Hindlimb muscle (tissue), 1 donor: ENCODE measurements around the gene CDC25A. TPM values are rescaled to one million over a fixed set of nuclear protein-coding genes. Genes with fewer than 3 reads are reported as not detected.
"Not testable (repeated sequence)": the region's sequence is repeated elsewhere in the genome, so short reads cannot be mapped to it uniquely, and the experiment has no call there.

Experiments used
- DNase-seq: peaks from one replicate; pipeline ENCODE4 v3.0.0-alpha.2; 2013
- polyA plus RNA-seq: library from polyadenylated mRNA; unstranded; fragments of 120-200 nt; gene quantifications from one replicate; pipeline ENCODE4 v1.2.1, GENCODE V29; 2013; ENCODE audit not compliant: insufficient read length

Gene CDC25A
- 4.0 TPM for polyA plus RNA-seq

DNA sequence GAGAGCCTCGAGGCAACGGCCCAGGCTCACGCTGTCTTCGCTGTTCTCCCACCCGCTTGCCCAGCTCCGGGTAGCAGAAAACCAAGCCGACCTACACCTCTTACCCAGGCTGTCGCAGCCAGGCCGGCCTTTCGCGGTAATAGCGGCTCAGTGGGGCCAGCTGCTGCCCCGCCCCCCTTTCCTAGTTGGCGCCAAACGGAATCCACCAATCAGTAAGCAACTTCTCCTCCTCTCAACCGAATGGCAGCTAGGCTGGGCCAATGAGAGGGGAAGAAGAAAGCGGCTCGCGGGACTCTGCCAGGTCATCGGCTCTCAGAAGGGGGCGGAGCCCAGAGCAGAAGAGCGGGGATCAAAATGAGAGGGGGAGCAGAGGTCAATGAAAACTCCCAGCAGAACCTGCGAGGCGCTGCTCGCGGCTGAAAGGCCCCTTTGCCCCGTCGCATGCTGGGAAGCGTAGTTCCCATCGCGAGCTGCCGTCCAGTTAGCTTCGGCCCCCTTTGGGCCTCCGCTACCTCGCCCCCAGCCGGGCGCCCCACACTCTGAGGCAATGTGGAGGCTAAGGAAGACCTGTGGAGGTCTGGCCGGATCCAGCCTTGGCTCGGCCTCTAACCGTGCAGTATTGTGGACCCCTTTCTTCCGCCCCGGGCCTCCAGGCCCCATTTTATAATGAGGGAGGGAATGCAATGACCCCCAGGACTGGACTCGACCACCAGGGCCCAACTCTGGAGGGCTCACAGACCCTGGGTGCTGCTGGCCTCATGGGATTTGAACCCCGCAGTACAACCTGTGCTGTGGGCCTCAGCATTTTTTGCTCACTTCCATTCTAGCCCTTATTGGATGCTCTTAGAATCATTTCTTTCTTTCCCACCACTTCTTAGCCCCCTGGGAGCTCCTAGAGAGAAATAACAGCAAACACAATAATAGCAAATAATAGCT, at the start of gene CDC25A:
Gene CDC25A (minus strand): TSS at position 152 of the 936 bp plus-strand sequence. CDS start 470 bp downstream, outside the sequence.
- DNase-seq: peak; percentile 97

DNA sequence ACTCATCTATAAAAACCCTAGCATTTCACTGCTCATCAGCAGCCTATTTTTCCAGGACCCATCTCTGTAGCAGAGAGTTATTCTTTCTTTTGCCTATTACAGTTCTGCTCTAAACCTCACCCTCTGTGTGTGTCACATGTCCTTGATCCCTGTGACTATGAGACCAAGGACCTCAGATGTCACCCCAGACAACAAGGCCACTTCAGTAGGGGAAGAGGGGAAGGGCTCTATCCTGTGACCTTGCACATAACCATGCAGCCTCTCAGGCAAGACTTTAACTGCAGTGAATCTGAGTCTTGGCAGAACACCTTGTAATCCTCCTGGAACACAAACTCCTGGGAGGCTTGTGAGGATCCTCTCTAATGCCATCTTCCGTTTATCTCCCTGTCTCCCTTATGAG, 48.3 kb upstream of the CDC25A start:
- DNase-seq: no peak

- DNase-seq: no peak
These were observed 45.3 kb upstream of the CDC25A start for GRCh38 chr3:48233542-48233941.

DNA sequence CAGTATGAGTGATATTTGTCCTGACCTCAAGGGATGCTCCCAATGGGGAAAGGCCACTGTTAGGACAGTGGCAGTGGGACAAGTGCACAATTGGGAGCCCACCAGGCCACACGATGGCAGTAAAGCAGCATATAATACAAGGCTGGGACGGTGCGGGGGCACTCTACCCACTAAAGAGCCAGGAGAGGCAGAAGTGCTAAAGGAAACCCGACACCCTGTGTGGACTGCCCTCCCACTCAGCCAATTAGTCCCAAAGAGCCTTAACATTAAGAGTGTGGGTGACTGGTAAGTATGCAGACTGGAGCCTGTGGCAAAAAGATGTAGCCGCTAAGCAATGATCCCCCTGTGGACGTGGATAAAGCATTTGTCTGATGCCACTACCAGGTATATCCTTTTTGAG, 44.5 kb upstream of the CDC25A start:
- no peak for DNase-seq

GRCh38 chr3:48232232-48232631, 44.0 kb upstream of the CDC25A start:
- DNase-seq: no peak

DNA sequence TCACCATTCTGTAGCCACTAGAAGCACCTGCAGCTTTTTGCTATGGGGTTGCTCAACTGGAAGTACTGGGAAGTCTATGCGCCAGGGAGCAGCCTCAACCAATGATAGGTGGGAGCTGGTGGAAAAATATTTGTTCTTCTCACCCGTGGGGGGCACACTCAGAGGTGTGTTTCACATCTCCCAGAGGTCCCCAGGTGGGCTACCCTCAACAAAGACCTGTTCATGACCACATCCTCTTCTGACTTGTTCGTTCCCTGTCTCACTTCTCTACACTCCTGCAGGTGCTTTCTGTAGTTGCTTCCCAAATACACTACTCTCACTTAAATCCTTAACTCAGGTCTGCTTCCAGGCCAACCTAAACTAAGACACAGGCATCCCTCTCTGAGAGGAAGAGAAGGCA, 38.7 kb upstream of the CDC25A start:
- no peak for DNase-seq

GRCh38 chr3:48225587-48225986, 37.4 kb upstream of the CDC25A start:
- no peak for DNase-seq

DNA sequence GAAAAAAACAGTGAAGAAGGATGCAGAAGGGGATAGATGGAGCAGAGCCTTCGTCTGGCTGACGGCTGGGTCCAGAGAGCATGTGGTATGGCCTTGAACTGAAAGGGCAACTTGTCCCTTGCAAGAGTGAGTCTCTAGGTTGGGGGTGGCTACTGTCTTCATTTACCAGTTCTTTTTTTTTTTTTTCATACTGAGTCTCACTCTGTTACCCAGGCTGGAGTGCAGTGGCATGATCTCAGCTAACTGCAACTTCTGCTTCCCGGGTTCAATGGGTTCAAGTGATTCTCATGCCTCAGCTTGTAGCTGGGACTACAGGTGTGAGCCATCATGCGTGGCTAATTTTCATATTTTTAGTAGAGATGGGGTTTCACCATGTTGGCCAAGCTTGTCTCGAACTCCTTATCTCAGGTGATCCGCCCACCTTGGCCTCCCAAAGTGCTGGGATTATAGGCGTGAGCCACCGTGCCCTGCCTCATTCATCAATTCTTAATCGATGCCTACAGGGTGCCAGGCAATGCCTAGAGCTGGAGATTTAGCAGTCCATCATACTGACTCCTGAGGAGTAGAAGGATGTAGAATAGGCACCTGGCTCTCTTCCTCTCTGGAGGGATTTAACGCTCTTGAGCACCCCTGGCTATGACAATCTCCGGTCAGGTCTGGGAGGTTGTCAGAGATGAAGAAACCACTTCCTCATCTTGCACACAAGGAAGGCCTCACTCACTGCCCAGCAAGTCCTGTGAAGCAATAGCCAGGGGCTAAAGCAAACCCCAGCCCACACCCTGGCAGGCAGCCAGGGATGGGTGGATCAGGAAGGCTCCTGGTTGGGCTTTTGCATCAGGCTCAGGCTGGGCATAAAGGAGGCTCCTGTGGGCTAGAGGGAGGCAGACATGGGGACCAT, 34.6 kb upstream of the CDC25A start, which contains the start of gene CAMP:
Gene CAMP (plus strand): TSS at position 880 of the 898 bp plus-strand sequence. CDS start 17 bp downstream, at position 897.
- no peak for DNase-seq

- no peak for DNase-seq
These were observed 32.5 kb upstream of the CDC25A start for GRCh38 chr3:48220746-48221145.

- DNase-seq: no peak
These were observed 31.3 kb upstream of the CDC25A start for GRCh38 chr3:48219543-48219942.

- no peak for DNase-seq
These were observed 30.3 kb upstream of the CDC25A start for GRCh38 chr3:48218537-48218936.

GRCh38 chr3:48217449-48217848, 29.2 kb upstream of the CDC25A start:
- no peak for DNase-seq

GRCh38 chr3:48215876-48216275, 27.7 kb upstream of the CDC25A start:
- no peak for DNase-seq

DNA sequence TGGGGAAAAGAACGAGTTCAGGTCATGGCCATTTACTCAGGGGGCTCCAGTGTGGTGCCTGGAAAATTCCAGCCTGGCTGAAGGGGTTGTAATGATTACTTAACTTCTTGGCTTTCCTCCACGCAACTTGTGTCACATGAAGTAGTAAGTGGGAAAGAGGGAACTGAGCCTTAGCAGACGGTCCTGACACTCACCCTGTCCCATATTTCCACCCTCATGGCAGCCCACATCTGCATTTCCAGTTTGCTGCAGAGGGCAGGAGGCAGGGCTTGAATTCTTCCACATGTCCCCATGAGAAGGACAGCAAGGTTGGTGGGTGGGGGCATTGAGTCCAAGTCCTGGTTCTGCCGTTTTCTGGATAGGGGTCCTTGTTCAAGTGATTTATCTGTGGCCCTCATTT, 27.2 kb upstream of the CDC25A start:
- DNase-seq: peak; percentile 66

GRCh38 chr3:48215019-48215418, 26.8 kb upstream of the CDC25A start:
- no peak for DNase-seq

GRCh38 chr3:48214225-48214624, 26.0 kb upstream of the CDC25A start:
- DNase-seq: no peak

DNA sequence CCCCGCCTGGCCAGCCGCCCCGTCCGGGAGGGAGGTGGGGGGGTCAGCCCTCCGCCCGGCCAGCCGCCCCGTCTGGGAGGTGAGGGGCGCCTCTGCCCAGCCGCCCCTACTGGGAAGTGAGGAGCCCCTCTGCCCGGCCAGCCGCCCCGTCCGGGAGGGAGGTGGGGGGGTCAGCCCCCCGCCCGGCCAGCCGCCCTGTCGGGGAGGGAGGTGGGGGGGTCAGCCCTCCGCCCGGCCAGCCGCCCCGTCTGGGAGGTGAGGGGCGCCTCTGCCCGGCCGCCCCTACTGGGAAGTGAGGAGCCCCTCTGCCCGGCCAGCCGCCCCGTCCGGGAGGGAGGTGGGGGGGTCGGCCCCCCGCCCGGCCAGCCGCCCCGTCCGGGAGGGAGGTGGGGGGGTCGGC, 23.6 kb upstream of the CDC25A start:
- DNase-seq: not testable (repeated sequence)

- not testable (repeated sequence) for DNase-seq
These were observed 22.3 kb upstream of the CDC25A start for GRCh38 chr3:48210534-48210933.

GRCh38 chr3:48209445-48209844, 21.2 kb upstream of the CDC25A start:
- DNase-seq: no peak

DNA sequence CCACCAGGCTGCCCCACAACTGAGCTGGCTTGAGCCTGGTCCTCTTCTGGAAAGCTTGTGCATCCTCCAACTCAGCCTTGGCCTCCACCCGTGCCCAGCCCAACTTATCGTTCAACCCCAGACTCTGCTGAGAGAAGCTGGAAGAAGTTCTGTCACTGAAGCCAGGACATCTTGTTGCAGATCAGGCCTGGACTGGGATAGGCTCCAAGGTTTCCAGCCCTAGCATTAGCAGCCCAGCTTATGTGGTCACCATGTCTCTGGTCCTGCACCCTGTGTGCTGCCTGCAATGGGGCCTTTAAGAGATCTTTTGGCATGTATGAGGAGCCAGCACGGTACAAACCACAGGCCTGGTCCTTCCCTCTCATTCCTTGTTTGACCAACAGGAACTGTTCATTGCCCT, 19.9 kb upstream of the CDC25A start:
- DNase-seq: no peak

DNA sequence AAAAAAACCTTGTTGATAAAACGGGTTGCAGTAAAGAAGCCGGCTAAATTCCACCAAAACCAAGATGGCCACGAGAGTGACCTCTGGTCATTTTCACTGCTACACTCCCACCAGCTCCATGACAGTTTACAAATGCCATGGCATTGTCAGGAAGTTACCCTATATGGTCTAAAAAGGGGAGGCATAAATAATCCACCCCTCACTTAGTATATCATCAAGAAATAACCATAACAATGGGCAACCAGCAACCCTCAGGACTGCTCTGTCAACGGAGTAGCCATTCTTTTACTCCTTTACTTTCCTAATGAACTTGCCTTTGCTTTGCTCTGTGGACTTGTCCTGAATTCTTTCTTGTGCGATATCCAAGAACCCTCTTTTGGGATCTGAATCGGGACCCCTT, 14.4 kb upstream of the CDC25A start:
- DNase-seq: no peak

- DNase-seq: no peak
These were observed 10.9 kb upstream of the CDC25A start for GRCh38 chr3:48199117-48199516.

GRCh38 chr3:48196611-48197010, 8.4 kb upstream of the CDC25A start:
- no peak for DNase-seq
